HG02642 (cell line): ENCODE data around the gene AGFG1.

Experiments
- ATAC-seq: cut with Tn5 transposase; IDR thresholded peaks from one replicate; pipeline ENCODE4 v1.9.1; 2021; ENCODE audit warnings: mild to moderate bottlenecking; ENCODE audit not compliant: unreplicated experiment, poor library complexity

Gene AGFG1

GRCh38 chr2:227460833-227461232 is 11.1 kb upstream of the AGFG1 start:
- no peak for ATAC-seq

GRCh38 chr2:227461811-227462461 is 10.0 kb upstream of the AGFG1 start:
- ATAC-seq = peak; percentile 15

GRCh38 chr2:227462462-227462951 is 9.4 kb upstream of the AGFG1 start:
- ATAC-seq = peak; percentile 59

- ATAC-seq = peak; percentile 45
Observed at GRCh38 chr2:227462972-227463931, 8.7 kb upstream of the AGFG1 start.

- ATAC-seq = no peak
Observed at GRCh38 chr2:227464361-227464760, 7.6 kb upstream of the AGFG1 start.

GRCh38 chr2:227464851-227465250 is 7.1 kb upstream of the AGFG1 start:
- ATAC-seq = no peak

- ATAC-seq = no peak
Observed at GRCh38 chr2:227466887-227467600, 4.9 kb upstream of the AGFG1 start.

GRCh38 chr2:227471412-227471811 is 544 bp upstream of the AGFG1 start:
- no peak for ATAC-seq

GRCh38 chr2:227472265-227473121 is 537 bp downstream of the AGFG1 start:
- peak; percentile 69 for ATAC-seq

- ATAC-seq = no peak
Observed at GRCh38 chr2:227473122-227473461, 1.1 kb downstream of the AGFG1 start.

GRCh38 chr2:227473806-227474205 is 1.9 kb downstream of the AGFG1 start:
- ATAC-seq = no peak

GRCh38 chr2:227474410-227474809 is 2.5 kb downstream of the AGFG1 start:
- ATAC-seq = no peak

GRCh38 chr2:227477291-227477690 is 5.3 kb downstream of the AGFG1 start:
- ATAC-seq = no peak

GRCh38 chr2:227479865-227480475 is 8.0 kb downstream of the AGFG1 start:
- peak; percentile 33 for ATAC-seq

GRCh38 chr2:227480528-227480927 is 8.6 kb downstream of the AGFG1 start:
- peak; percentile 61 for ATAC-seq

GRCh38 chr2:227482638-227483340 is 10.8 kb downstream of the AGFG1 start:
- peak; percentile 70 for ATAC-seq

- no peak for ATAC-seq
Observed at GRCh38 chr2:227485429-227485828, 13.5 kb downstream of the AGFG1 start.

- no peak for ATAC-seq
Observed at GRCh38 chr2:227486688-227487087, 14.7 kb downstream of the AGFG1 start.

GRCh38 chr2:227488045-227488444 is 16.1 kb downstream of the AGFG1 start:
- no peak for ATAC-seq
